ENCODE data around the gene EDDM13.
"Not testable (repeated sequence)": the region's sequence is repeated elsewhere in the genome, so short reads cannot be mapped to it uniquely, and the experiment has no call there.

EDDM13 gene

DNA sequence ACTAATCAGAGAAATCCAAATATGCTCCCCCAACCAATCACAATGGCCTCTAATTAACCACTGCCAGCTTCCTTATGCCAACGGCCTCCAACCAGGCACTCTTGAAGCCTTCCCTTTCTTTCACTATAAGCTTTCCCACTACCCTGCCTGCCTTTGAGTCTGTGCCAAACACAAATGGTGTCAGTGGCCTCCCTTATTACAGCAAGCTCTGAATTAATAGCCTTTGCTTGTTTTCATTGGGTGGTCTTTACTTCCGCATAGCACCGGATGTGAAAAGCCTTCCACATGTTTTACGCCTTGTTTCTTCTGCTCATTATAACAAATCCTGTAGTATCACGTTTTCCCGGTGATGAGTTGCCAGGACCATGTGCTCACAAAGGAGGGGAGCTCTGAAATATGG lies 1.4 kb upstream of the EDDM13 start:
- ATAC-seq (no peak), DNase-seq (ENCODE audit: low spot score in 2 of 2) (no peak)
- no peaks in the 10 kb centered on the region for H3K9me3 Mint-ChIP-seq
- H3K4me1 Mint-ChIP-seq = no peaks in the 10 kb centered on the region
- no peaks in the 10 kb centered on the region for H3K36me3 Mint-ChIP-seq
- no peak overlapping the region for H3K27ac Mint-ChIP-seq
- H3K4me3 Mint-ChIP-seq = no peak overlapping the region

DNA sequence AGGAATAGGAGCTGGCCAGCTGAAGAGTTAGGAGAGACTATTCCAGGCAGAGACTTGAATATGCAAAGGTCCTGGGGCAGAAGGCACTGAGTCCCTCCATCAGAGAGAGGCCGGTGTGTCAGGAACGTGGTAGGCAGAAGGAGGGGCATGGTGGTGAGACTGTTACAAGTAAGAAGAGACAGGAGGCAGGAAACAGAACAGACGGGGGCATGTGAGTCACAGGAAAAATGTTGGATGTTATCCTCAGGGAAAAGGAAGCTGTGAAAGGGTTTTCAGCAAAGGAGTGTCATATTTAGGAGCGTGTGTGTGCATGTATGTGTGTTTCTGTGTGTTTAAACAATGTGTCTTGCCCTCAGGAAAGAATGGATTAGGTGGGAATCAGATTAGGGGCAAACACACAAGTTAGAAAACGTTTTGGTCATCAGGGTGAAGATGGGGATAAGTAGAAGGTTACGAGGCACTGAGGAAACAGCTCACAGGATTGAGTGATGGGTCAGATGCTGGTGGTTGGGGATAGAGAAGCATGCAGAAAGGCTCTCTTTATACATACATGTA lies 1.1 kb downstream of the EDDM13 start:
- H3K4me3 Mint-ChIP-seq = no peak overlapping the region
- no peaks in the 10 kb centered on the region for H3K4me1 Mint-ChIP-seq
- H3K27ac Mint-ChIP-seq = no peak overlapping the region
- no peaks in the 10 kb centered on the region for H3K36me3 Mint-ChIP-seq
- DNase-seq (ENCODE audit: low spot score in 2 of 2) (no peak), ATAC-seq (no peak)
- H3K9me3 Mint-ChIP-seq = no peaks in the 10 kb centered on the region

GRCh38 chr19:56282809-56283208 lies 10.3 kb downstream of the EDDM13 start:
- ATAC-seq (no peak), DNase-seq (ENCODE audit: low spot score in 2 of 2) (no peak)
- H3K4me3 Mint-ChIP-seq = no peak overlapping the region
- H3K27ac Mint-ChIP-seq = no peak overlapping the region
- no peaks in the 10 kb centered on the region for H3K36me3 Mint-ChIP-seq
- H3K4me1 Mint-ChIP-seq = no peaks in the 10 kb centered on the region
- H3K9me3 Mint-ChIP-seq = no peaks in the 10 kb centered on the region

DNA sequence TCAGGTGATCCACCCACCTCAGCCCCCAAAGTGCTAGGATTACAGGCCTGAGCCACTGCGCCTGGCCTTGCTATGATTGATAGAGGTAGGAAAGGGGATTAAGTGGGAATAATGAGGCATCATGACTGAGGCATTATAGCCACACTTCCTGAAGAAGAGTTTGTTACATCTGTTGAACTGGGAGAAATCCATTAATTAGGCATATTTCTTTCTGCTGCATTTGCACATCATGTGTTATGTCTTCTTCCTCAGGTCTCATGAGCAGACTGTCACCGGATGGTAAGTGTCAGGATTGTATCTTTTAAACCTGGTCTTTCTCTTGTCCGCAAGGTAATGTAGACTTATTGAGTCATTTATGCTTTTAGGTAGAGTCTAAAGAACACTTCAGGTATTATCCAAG lies 12.2 kb downstream of the EDDM13 start:
- DNase-seq (ENCODE audit: low spot score in 2 of 2) (no peak), ATAC-seq (no peak)
- Mint-ChIP-seq H3K36me3 (no peaks in the 10 kb centered on the region), H3K4me3 (no peak overlapping the region), H3K27ac (no peak overlapping the region), H3K4me1 (no peaks in the 10 kb centered on the region), H3K9me3 (no peaks in the 10 kb centered on the region)

DNA sequence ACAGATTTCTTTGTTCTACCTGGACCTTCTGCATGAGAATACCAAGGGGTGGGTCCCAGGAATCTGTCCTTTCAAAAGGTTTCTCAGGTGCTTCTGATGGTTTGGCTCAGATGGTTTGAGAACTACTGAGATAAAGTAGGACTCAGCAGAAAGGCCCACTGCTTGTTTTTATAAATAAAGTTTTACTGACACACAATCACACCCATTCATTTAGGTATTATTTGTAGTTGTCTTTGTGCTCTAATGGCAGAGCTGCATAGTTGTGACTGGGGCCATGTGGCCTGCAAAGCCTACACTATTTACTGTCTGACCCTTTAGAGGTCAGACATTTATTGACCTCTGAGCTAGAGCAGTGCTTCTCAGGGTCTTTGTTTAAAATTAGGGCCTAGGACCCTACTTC lies 17.6 kb downstream of the EDDM13 start:
- H3K36me3 Mint-ChIP-seq = peaks cover 13% of the 10 kb centered on the region
- no peaks in the 10 kb centered on the region for H3K4me1 Mint-ChIP-seq
- DNase-seq (ENCODE audit: low spot score in 2 of 2) (no peak), ATAC-seq (no peak)
- H3K4me3 Mint-ChIP-seq = no peak overlapping the region
- H3K27ac Mint-ChIP-seq = no peak overlapping the region
- H3K9me3 Mint-ChIP-seq = no peaks in the 10 kb centered on the region

GRCh38 chr19:56291867-56292266 lies 19.3 kb downstream of the EDDM13 start:
- H3K27ac Mint-ChIP-seq = no peak overlapping the region
- peaks cover 24% of the 10 kb centered on the region for H3K36me3 Mint-ChIP-seq
- no peak overlapping the region for H3K4me3 Mint-ChIP-seq
- ATAC-seq = peak; percentile 83
- H3K4me1 Mint-ChIP-seq = no peaks in the 10 kb centered on the region
- H3K9me3 Mint-ChIP-seq = no peaks in the 10 kb centered on the region
- DNase-seq (ENCODE audit: low spot score in 2 of 2) = no peak

GRCh38 chr19:56294549-56294948 lies 22.0 kb downstream of the EDDM13 start:
- DNase-seq (ENCODE audit: low spot score in 2 of 2) (no peak), ATAC-seq (no peak)
- H3K27ac Mint-ChIP-seq = no peak overlapping the region
- H3K4me1 Mint-ChIP-seq = no peaks in the 10 kb centered on the region
- H3K9me3 Mint-ChIP-seq = no peaks in the 10 kb centered on the region
- peaks cover 35% of the 10 kb centered on the region for H3K36me3 Mint-ChIP-seq
- H3K4me3 Mint-ChIP-seq = no peak overlapping the region

- Mint-ChIP-seq H3K4me1 (peaks cover 3% of the 10 kb centered on the region), H3K36me3 (peaks cover 35% of the 10 kb centered on the region), H3K9me3 (no peaks in the 10 kb centered on the region), H3K27ac (no peak overlapping the region), H3K4me3 (no peak overlapping the region)
- DNase-seq (ENCODE audit: low spot score in 2 of 2) = no peak
- no peak for ATAC-seq
Observed at GRCh38 chr19:56295531-56296455, 23.2 kb downstream of the EDDM13 start.

GRCh38 chr19:56297010-56297409 lies 24.5 kb downstream of the EDDM13 start:
- peaks cover 35% of the 10 kb centered on the region for H3K36me3 Mint-ChIP-seq
- H3K4me1 Mint-ChIP-seq = peaks cover 13% of the 10 kb centered on the region
- DNase-seq (ENCODE audit: low spot score in 2 of 2) = no peak
- no peaks in the 10 kb centered on the region for H3K9me3 Mint-ChIP-seq
- no peak overlapping the region for H3K4me3 Mint-ChIP-seq
- ATAC-seq = no peak
- no peak overlapping the region for H3K27ac Mint-ChIP-seq

GRCh38 chr19:56299688-56300087 lies 27.1 kb downstream of the EDDM13 start:
- DNase-seq (ENCODE audit: low spot score in 2 of 2) = no peak
- Mint-ChIP-seq H3K27ac (no peak overlapping the region), H3K4me1 (peaks cover 32% of the 10 kb centered on the region), H3K36me3 (peaks cover 25% of the 10 kb centered on the region), H3K9me3 (peaks cover 2% of the 10 kb centered on the region), H3K4me3 (no peak overlapping the region)
- no peak for ATAC-seq

GRCh38 chr19:56301155-56301554 lies 28.6 kb downstream of the EDDM13 start:
- ATAC-seq (no peak), DNase-seq (ENCODE audit: low spot score in 2 of 2) (no peak)
- Mint-ChIP-seq H3K27ac (peak overlapping the region; percentile 86), H3K4me3 (peak overlapping the region; percentile 24), H3K9me3 (peaks cover 2% of the 10 kb centered on the region), H3K4me1 (peaks cover 32% of the 10 kb centered on the region), H3K36me3 (peaks cover 18% of the 10 kb centered on the region)

GRCh38 chr19:56301886-56302620 lies 29.5 kb downstream of the EDDM13 start:
- peaks cover 2% of the 10 kb centered on the region for H3K9me3 Mint-ChIP-seq

DNA sequence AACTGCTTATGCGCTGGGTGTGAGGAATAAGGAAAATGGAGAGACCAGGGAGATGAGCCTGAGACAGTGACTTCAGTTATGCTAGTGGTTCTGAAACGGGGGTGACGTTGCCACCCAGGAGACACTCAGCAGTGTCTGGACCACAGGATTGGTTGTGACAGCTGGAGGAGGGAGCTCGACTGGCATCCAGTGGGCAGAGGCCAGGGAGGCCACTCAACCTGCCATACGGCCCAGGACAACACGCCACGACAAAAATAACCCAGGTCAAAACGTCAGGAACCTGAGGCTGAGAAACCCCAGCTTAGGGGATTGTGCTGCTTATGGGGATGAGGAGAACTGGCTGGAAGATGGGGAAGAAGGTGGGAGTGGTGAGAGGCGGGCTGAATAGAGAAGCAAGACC lies 31.7 kb downstream of the EDDM13 start:
- peaks cover 10% of the 10 kb centered on the region for H3K36me3 Mint-ChIP-seq
- DNase-seq (ENCODE audit: low spot score in 2 of 2) = no peak
- no peak overlapping the region for H3K4me3 Mint-ChIP-seq
- H3K4me1 Mint-ChIP-seq = peaks cover 32% of the 10 kb centered on the region
- H3K27ac Mint-ChIP-seq = peak overlapping the region; percentile 86
- ATAC-seq = no peak
- H3K9me3 Mint-ChIP-seq = peaks cover 2% of the 10 kb centered on the region

More at GRCh38 chr19:56301886-56302620, 29.5 kb downstream of the EDDM13 start:
- Mint-ChIP-seq H3K4me1 (peaks cover 32% of the 10 kb centered on the region), H3K27ac (peak overlapping the region; percentile 86), H3K4me3 (peak overlapping the region; percentile 24), H3K36me3 (peaks cover 9% of the 10 kb centered on the region)
- ATAC-seq (no peak), DNase-seq (ENCODE audit: low spot score in 2 of 2) (no peak)

GRCh38 chr19:56306016-56306415 lies 33.5 kb downstream of the EDDM13 start:
- peaks cover 10% of the 10 kb centered on the region for H3K36me3 Mint-ChIP-seq
- DNase-seq (ENCODE audit: low spot score in 2 of 2) (no peak), ATAC-seq (no peak)
- H3K27ac Mint-ChIP-seq = peak overlapping the region; percentile 43
- peaks cover 2% of the 10 kb centered on the region for H3K9me3 Mint-ChIP-seq
- H3K4me1 Mint-ChIP-seq = peaks cover 32% of the 10 kb centered on the region
- H3K4me3 Mint-ChIP-seq = no peak overlapping the region

- not testable (repeated sequence) for H3K9me3 Mint-ChIP-seq; DNase-seq (ENCODE audit: low spot score in 2 of 2); H3K4me3 Mint-ChIP-seq; H3K27ac Mint-ChIP-seq; ATAC-seq
- Mint-ChIP-seq H3K36me3 (peaks cover 15% of the 10 kb centered on the region), H3K4me1 (peaks cover 24% of the 10 kb centered on the region)
Observed at GRCh38 chr19:56307062-56307461, 34.5 kb downstream of the EDDM13 start.

Measured in stimulated activated effector memory CD8-positive, alpha-beta T cell treated with anti-CD3 and anti-CD28 coated beads, Interleukin-12 subunit alpha, Interleukin-12 subunit beta, amount 100 ng/mL, for 72 hours (primary cell).